Liver (tissue), 3 donors: Measurements from ENCODE around the gene DIP2C.

Experiments
- FOXA1 ChIP-seq: IDR thresholded peaks from 2 replicates; pipeline ENCODE4 v1.6.1; 2016; ENCODE audit warnings: antibody characterized with exemption
- GABPA ChIP-seq, 2 donors: IDR thresholded peaks in 1 of 2; conservative IDR thresholded peaks in 1 of 2; 2 replicates each; pipeline ENCODE4 v1.6.1; 2016; ENCODE audit warnings: antibody characterized with exemption in 2 of 2, mild to moderate bottlenecking in 1 of 2, moderate library complexity in 1 of 2
- JUND ChIP-seq, 2 donors: IDR thresholded peaks; 2 replicates each; pipeline ENCODE4 v1.6.1; 2016; ENCODE audit warnings: antibody characterized with exemption in 2 of 2
- NR2F2 ChIP-seq: IDR thresholded peaks from 2 replicates; pipeline ENCODE4 v1.6.1; 2016; ENCODE audit warnings: antibody characterized with exemption
- RAD21 ChIP-seq, 2 donors: IDR thresholded peaks; 2 replicates each; pipeline ENCODE4 v1.6.1; 2016; ENCODE audit warnings: antibody characterized with exemption in 2 of 2, mild to moderate bottlenecking in 2 of 2
- RXRA ChIP-seq, 2 donors: IDR thresholded peaks; 2 replicates each; pipeline ENCODE4 v1.6.1; 2017 to 2018; ENCODE audit warnings: antibody characterized with exemption in 2 of 2, mild to moderate bottlenecking in 1 of 2
- TAF1 ChIP-seq: conservative IDR thresholded peaks from 2 replicates; pipeline ENCODE4 v1.6.1; 2016; ENCODE audit warnings: antibody characterized with exemption, mild to moderate bottlenecking
- TF ChIP-seq, protein P1 (sequence below): fragments of 150-350 bp; IDR thresholded peaks from 2 replicates; pipeline ENCODE4 v1.5.1; 2017; ENCODE audit warnings: improper control_type of control experiment, low read depth, low read length; ENCODE audit not compliant: missing input control
- TF ChIP-seq, protein P2 (sequence below): IDR thresholded peaks from 2 replicates; pipeline ENCODE4 v1.6.1; 2016; ENCODE audit warnings: antibody characterized with exemption
- TF ChIP-seq, protein P3 (sequence below): IDR thresholded peaks from 2 replicates; pipeline ENCODE4 v1.6.1; 2016; ENCODE audit warnings: antibody characterized with exemption
- donor health status: healthy.
- donor health status: healthy.

DNA sequence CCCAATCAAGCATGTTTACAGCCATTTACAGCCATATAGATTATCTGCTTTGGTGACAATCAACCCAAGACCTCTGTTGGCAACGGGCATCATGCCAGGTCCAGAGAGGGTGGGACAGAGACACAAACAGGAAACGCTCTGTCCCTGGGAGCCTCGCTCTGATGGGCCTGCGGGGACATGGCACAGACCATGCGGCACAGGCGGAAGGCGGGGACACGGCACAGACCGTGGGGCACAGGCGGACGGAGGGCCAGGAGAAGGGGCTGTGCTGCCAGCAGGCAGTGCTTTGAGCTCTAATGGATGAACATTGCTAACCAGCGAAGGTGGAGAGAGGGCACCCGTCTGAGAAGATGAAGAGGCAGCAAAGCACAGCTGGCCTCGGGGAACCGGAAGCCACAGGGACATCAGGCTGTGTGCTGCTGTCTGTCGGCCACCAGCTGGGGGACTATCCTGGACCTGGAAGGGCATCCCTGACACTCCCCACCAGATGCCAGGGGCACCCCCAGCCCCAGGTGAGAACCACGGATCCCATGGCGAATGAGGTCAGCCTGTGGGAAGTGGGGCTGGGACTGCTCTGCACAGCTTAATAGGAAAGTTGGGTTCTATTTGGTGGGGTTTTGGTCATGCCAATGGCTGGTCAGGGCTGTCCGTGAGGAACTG, 61.0 kb downstream of the DIP2C start:
- TF ChIP-seq, protein P1, sequence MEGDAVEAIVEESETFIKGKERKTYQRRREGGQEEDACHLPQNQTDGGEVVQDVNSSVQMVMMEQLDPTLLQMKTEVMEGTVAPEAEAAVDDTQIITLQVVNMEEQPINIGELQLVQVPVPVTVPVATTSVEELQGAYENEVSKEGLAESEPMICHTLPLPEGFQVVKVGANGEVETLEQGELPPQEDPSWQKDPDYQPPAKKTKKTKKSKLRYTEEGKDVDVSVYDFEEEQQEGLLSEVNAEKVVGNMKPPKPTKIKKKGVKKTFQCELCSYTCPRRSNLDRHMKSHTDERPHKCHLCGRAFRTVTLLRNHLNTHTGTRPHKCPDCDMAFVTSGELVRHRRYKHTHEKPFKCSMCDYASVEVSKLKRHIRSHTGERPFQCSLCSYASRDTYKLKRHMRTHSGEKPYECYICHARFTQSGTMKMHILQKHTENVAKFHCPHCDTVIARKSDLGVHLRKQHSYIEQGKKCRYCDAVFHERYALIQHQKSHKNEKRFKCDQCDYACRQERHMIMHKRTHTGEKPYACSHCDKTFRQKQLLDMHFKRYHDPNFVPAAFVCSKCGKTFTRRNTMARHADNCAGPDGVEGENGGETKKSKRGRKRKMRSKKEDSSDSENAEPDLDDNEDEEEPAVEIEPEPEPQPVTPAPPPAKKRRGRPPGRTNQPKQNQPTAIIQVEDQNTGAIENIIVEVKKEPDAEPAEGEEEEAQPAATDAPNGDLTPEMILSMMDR, result no peak
- TF ChIP-seq, protein P2, sequence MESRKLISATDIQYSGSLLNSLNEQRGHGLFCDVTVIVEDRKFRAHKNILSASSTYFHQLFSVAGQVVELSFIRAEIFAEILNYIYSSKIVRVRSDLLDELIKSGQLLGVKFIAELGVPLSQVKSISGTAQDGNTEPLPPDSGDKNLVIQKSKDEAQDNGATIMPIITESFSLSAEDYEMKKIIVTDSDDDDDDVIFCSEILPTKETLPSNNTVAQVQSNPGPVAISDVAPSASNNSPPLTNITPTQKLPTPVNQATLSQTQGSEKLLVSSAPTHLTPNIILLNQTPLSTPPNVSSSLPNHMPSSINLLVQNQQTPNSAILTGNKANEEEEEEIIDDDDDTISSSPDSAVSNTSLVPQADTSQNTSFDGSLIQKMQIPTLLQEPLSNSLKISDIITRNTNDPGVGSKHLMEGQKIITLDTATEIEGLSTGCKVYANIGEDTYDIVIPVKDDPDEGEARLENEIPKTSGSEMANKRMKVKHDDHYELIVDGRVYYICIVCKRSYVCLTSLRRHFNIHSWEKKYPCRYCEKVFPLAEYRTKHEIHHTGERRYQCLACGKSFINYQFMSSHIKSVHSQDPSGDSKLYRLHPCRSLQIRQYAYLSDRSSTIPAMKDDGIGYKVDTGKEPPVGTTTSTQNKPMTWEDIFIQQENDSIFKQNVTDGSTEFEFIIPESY, result no peak
- TF ChIP-seq TAF1 (no peak), RAD21 (IDR thresholded peaks at IDR 0.05) (no peak), FOXA1 (no peak), JUND (IDR thresholded peaks at IDR 0.05) (no peak), RXRA (IDR thresholded peaks at IDR 0.05) (no peak), NR2F2 (no peak), GABPA (IDR thresholded peaks at IDR 0.05 in 1 of 2, conservative IDR thresholded peaks at IDR 0.05 in 1 of 2) (no peak)
- TF ChIP-seq, protein P3, sequence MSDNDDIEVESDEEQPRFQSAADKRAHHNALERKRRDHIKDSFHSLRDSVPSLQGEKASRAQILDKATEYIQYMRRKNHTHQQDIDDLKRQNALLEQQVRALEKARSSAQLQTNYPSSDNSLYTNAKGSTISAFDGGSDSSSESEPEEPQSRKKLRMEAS, result no peak
